HepG2 (cell line): ENCODE results near the gene QRICH2. TPM values are rescaled to one million over a fixed set of nuclear protein-coding genes. Genes with fewer than 3 reads are reported as not detected.
A peak's percentile ranks its signal among the peaks of the same experiment; 100 is the strongest.

Source experiments
- CC2D1A ChIP-seq: sonication (generic); formaldehyde crosslinking; IDR thresholded peaks from 2 replicates; pipeline ENCODE4 v1.8.1; 2023; ENCODE audit warnings: mild to moderate bottlenecking, missing genetic modification reagents
- FOXM1 ChIP-seq: sonication (generic); formaldehyde crosslinking; IDR thresholded peaks from 2 replicates; pipeline ENCODE4 v1.5.0; 2020; ENCODE audit warnings: missing genetic modification reagents
- HDAC6 ChIP-seq: fragments of 200-600 bp; sonication (generic); IDR thresholded peaks from 2 replicates; pipeline ENCODE4 v1.7.0; 2017; ENCODE audit warnings: mild to moderate bottlenecking, antibody characterized with exemption, low read length, low read depth
- PTBP1 ChIP-seq: fragments of 200-400 bp; formaldehyde crosslinking; IDR thresholded peaks from 2 replicates; pipeline ENCODE4 v1.6.1; 2018; ENCODE audit warnings: low read length, low read depth; ENCODE audit not compliant: poor library complexity, severe bottlenecking
- SKI ChIP-seq: fragments of 450-650 bp; IDR thresholded peaks from one replicate; pipeline ENCODE4 v1.6.1; 2018; ENCODE audit warnings: mild to moderate bottlenecking; ENCODE audit not compliant: partially characterized antibody
- ZBTB40 ChIP-seq, 2 experiments: fragments of 450-650 bp in 1 of 2; sonication (generic) in 1 of 2; formaldehyde crosslinking in 1 of 2; IDR thresholded peaks; 2 replicates each; pipeline versions ENCODE4 v1.6.1 to v1.8.0; 2016 to 2022; ENCODE audit warnings: antibody characterized with exemption in 1 of 2, mild to moderate bottlenecking in 1 of 2, missing genetic modification reagents in 1 of 2
- ZNF34 ChIP-seq: sonication (generic); formaldehyde crosslinking; IDR thresholded peaks from 2 replicates; pipeline ENCODE4 v1.4.0; 2020; ENCODE audit warnings: mild to moderate bottlenecking, missing genetic modification reagents, borderline replicate concordance
- ZNF549 ChIP-seq: sonication (generic); formaldehyde crosslinking; IDR thresholded peaks from 2 replicates; pipeline ENCODE4 v1.5.0; 2020; ENCODE audit warnings: missing genetic modification reagents
- ZNF614 ChIP-seq: IDR thresholded peaks from 2 replicates; pipeline ENCODE4 v1.6.1; 2018; ENCODE audit warnings: missing biosample characterization, missing genetic modification reagents, inconsistent platforms, borderline replicate concordance
- ZNF672 ChIP-seq: sonication (generic); formaldehyde crosslinking; IDR thresholded peaks from 2 replicates; pipeline ENCODE4 v1.8.1; 2022; ENCODE audit warnings: missing genetic modification reagents
- ZNF768 ChIP-seq: sonication (generic); formaldehyde crosslinking; IDR thresholded peaks from 2 replicates; pipeline ENCODE4 v1.4.0; 2020; ENCODE audit warnings: missing genetic modification reagents
- polyA plus RNA-seq, 8 experiments: library from polyadenylated mRNA; depleted of rRNA in 3 of 8; stranded (reverse) in 7 of 8; unstranded in 1 of 8; fragments of >200 nt; fragmentation: Illumina TruSeq in 4 of 8; extraction: Trizol in 4 of 8; gene quantifications; 2 replicates each; pipeline versions ENCODE4 v1.2.1 to v1.2.3, GENCODE V29; 2011 to 2016; ENCODE audit warnings: low read depth in 4 of 8, missing spikeins in 1 of 8, mixed read lengths in 1 of 8; ENCODE audit not compliant: insufficient read depth in 1 of 8
- total RNA-seq, 5 experiments: library from RNA; depleted of rRNA; stranded (reverse); fragments of >200 nt; fragmentation: Illumina TruSeq; extraction: Trizol; gene quantifications; 2 replicates each; pipeline ENCODE4 v1.2.3, GENCODE V29; 2016; ENCODE audit warnings: low read depth in 1 of 5

QRICH2 gene
- total and polyA plus RNA-seq, 2 of the 13 experiments (the other 11 are each of a cell fraction or from before 2014, with no cell fraction given) = 3.7 to 5.7 TPM

- TF ChIP-seq ZBTB40 (IDR thresholded peaks at IDR 0.05) = no peak
- TF ChIP-seq ZBTB40 (CRISPR knock-in tag; IDR thresholded peaks at IDR 0.05) = no peak
- no peak for TF ChIP-seq HDAC6
- TF ChIP-seq ZNF768 (CRISPR knock-in tag) = peak; percentile 32; the same call in 1 of the 2 replicates
- TF ChIP-seq ZNF549 (CRISPR knock-in tag) = no peak
- no peak for TF ChIP-seq FOXM1 (CRISPR knock-in tag)
- TF ChIP-seq CC2D1A (CRISPR knock-in tag) = no peak
- TF ChIP-seq PTBP1 = no peak
- TF ChIP-seq ZNF34 = no peak
- no peak for TF ChIP-seq ZNF672 (CRISPR knock-in tag)
- TF ChIP-seq ZNF614 (CRISPR knock-in tag) = peak; percentile 34; the same call in 1 of the 2 replicates
- TF ChIP-seq SKI = no peak
Measured at GRCh38 chr17:76278952-76279741, 28.9 kb downstream of the QRICH2 start (continued).
